Heart left ventricle (tissue), 16 donors: ENCODE data around the gene FAM240B. TPM values are rescaled to one million over a fixed set of nuclear protein-coding genes. Genes with fewer than 3 reads are reported as not detected.

Source experiments
- ATAC-seq, 4 donors: fragments of 200-7000 bp; cut with Tn5 transposase; one replicate each; pipeline ENCODE4 v1.9.1; 2020 to 2022; ENCODE audit warnings: moderate library complexity in 4 of 4, mild to moderate bottlenecking in 3 of 4, moderate number of reproducible peaks in 1 of 4
- DNase-seq, 5 donors: peaks; one replicate each; pipeline ENCODE4 v3.0.0-alpha.2; 2020
- H3K27ac ChIP-seq, 12 donors: fragments of 200-600 bp; sonication (generic) in 4 of 12; one replicate each; pipeline versions ENCODE4 v1.5.0 to v1.8.0; 2016 to 2022; ENCODE audit warnings: mild to moderate bottlenecking in 2 of 12
- H3K27me3 ChIP-seq, 9 donors: fragments of 200-600 bp; sonication (generic) in 2 of 9; one replicate each; pipeline versions ENCODE4 v1.5.1 to v1.8.0; 2016 to 2022; ENCODE audit warnings: mild to moderate bottlenecking in 3 of 9
- H3K36me3 ChIP-seq, 9 donors: fragments of 200-600 bp; sonication (generic) in 2 of 9; one replicate each; pipeline versions ENCODE4 v1.5.0 to v1.8.0; 2018 to 2022; ENCODE audit warnings: mild to moderate bottlenecking in 2 of 9
- H3K4me1 ChIP-seq, 12 donors: fragments of 200-600 bp; sonication (generic) in 4 of 12; one replicate each; pipeline versions ENCODE4 v1.5.0 to v1.8.0; 2016 to 2022; ENCODE audit warnings: mild to moderate bottlenecking in 3 of 12
- H3K4me3 ChIP-seq, 12 donors: fragments of 200-600 bp; sonication (generic) in 4 of 12; one replicate each; pipeline versions ENCODE4 v1.5.0 to v1.8.0; 2017 to 2022; ENCODE audit warnings: mild to moderate bottlenecking in 9 of 12, moderate library complexity in 4 of 12
- H3K9me3 ChIP-seq, 12 donors: fragments of 200-600 bp; sonication (generic) in 4 of 12; one replicate each; pipeline versions ENCODE4 v1.5.0 to v1.8.0; 2016 to 2022; ENCODE audit warnings: mild to moderate bottlenecking in 1 of 12
- POLR2A ChIP-seq, 2 donors: fragments of 450-650 bp; IDR thresholded peaks; one replicate each; pipeline ENCODE4 v1.6.1; 2017; ENCODE audit warnings: antibody characterized with exemption in 2 of 2, mild to moderate bottlenecking in 2 of 2, moderate library complexity in 2 of 2
- WGBS, 4 donors: extraction: QIAGEN DNeasy Blood & Tissue Kit in 2 of 4; methylation state at CpG; one replicate each; pipeline versions ENCODE4 v1.1.5 to v1.1.7; 2013 to 2018; 5-methylcytosine and 5-hydroxymethylcytosine counted together
- intact Hi-C, 10 donors: fragments of 100-400 bp; cut with DNase I; formaldehyde crosslinking; loops; one replicate each; pipeline versions ENCODE4 v1.11.1 to v1.14.2; 2022
- polyA plus RNA-seq, 2 donors: library from polyadenylated mRNA; stranded (reverse); fragments of 200-250 nt; gene quantifications; one replicate each; pipeline ENCODE4 v1.2.3, GENCODE V29; 2013
- total RNA-seq, 9 donors: library from RNA; depleted of rRNA in 2 of 9; stranded (reverse); fragments of >200 nt in 2 of 9; fragmentation: NEBNext Ultra II Directional in 3 of 9; extraction: Animal tissue kit (Norgen Biotek cat#: 25700) in 3 of 9; gene quantifications; one replicate each; pipeline versions ENCODE4 v1.1.0 to v1.2.4, GENCODE V29; 2016 to 2023
- TF ChIP-seq, protein P1 (sequence below), 12 donors: fragments of 200-600 bp; sonication (generic) in 4 of 12; IDR thresholded peaks; one replicate each; pipeline versions ENCODE4 v1.5.0 to v1.8.0; 2018 to 2022; ENCODE audit warnings: antibody characterized with exemption in 12 of 12, mild to moderate bottlenecking in 5 of 12
- donor health status: ischemic (EF 13 %, LVEDD 7.1; RV severe dilation, severe dysfunction).
- donor health status: healthy with polysubstance abuse.
- donor health status: DM: no; HTN: yes; CAD: no.
- donor health status: DM: no; HTN: no; CAD: no.
- donor health status: ischemic (EF 25% LVEDD 6.9; RV normal size, moderate dysfunction).
- donor health status: ischemic (EF 25% LVEDD 5.7; RV mildly dilated, moderate dysfunction).
- donor health status: healthy.
- donor health status: DM: yes; HTN: yes; CAD: no.
- donor health status: ischemic (EF 35%, LVEDD 5.7; RV mildly dilated, moderate dysfunction).
- donor health status: nonischemic (EF 11% LVEDD 7.7; RV severe dilation, severe dysfunction).
- donor health status: DM: yes; HTN: yes; CAD: no.
- donor health status: PGD.
- donor health status: ischemic (EF 29% LVEDD 5.4; RV normal size, mild dysfunction).
- donor health status: nonischemic (EF 23%, LVEDD 6.1; RV moderate dilation, normal function).

FAM240B gene
- total and polyA plus RNA-seq, 11 donors: not detected

DNA sequence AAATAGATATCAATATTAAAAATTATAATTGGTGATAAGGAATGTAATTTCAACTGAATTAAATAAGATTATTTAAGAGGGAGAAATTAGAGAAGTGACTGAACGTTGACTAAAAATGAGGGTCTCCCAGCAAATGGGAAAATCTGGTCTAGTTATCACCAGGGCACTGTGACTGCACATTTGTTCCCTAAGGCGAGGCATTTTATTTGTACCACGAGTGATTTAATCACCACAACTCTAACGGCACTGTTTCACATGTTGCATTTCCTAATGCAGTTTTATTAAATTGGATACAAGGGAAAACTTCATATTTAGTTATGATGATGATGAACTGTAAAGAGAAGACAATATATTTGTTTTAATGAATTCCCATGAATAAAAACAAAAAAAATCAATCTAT is 26.4 kb upstream of the FAM240B start:
- H3K4me1 ChIP-seq: no peaks in the 10 kb centered on the region
- no peak for ATAC-seq
- no peaks in the 10 kb centered on the region for H3K27me3 ChIP-seq
- TF ChIP-seq POLR2A (IDR thresholded peaks at IDR 0.05): no peak
- TF ChIP-seq, protein P1, sequence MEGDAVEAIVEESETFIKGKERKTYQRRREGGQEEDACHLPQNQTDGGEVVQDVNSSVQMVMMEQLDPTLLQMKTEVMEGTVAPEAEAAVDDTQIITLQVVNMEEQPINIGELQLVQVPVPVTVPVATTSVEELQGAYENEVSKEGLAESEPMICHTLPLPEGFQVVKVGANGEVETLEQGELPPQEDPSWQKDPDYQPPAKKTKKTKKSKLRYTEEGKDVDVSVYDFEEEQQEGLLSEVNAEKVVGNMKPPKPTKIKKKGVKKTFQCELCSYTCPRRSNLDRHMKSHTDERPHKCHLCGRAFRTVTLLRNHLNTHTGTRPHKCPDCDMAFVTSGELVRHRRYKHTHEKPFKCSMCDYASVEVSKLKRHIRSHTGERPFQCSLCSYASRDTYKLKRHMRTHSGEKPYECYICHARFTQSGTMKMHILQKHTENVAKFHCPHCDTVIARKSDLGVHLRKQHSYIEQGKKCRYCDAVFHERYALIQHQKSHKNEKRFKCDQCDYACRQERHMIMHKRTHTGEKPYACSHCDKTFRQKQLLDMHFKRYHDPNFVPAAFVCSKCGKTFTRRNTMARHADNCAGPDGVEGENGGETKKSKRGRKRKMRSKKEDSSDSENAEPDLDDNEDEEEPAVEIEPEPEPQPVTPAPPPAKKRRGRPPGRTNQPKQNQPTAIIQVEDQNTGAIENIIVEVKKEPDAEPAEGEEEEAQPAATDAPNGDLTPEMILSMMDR (IDR thresholded peaks at IDR 0.05): no peak
- no peaks in the 10 kb centered on the region for H3K36me3 ChIP-seq
- H3K27ac ChIP-seq: no peak overlapping the region
- H3K4me3 ChIP-seq: no peak overlapping the region
- intact Hi-C loops: loop anchor here in 2 of 10 donors (5.0 to 10.0 kb wide), 2 partner anchors 44 to 52 kb away; no protein-coding TSS in a partner anchor
- no peaks in the 10 kb centered on the region for H3K9me3 ChIP-seq
- WGBS, 4 donors: 76 to 89% (median 87%) methylated on average over 4 of the region's 4 CpGs
- DNase-seq: no peak

DNA sequence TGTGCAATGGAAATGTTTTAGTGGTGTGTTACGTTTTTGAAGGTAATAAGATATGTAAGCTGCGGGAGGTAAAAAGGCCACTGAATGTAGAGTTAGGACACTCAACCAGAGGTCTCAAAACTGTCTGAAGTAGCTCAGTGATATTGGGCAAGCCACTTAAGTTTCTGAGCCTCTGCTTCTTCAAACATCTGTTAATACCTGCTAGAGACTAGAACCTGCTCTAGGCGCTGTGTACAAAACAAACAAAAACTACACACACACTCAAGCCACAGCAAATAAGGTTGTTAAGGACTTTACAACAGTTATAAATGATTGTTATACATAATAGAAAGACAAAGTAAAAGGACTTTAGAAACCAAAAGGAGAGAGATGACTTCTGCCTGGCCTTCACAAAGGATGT is 24.6 kb upstream of the FAM240B start:
- WGBS, 4 donors: 90 to 98% (median 94%) methylated on average over 3 of the region's 3 CpGs
- Histone ChIP-seq H3K27ac (no peak overlapping the region), H3K36me3 (no peaks in the 10 kb centered on the region), H3K4me3 (no peak overlapping the region), H3K27me3 (no peaks in the 10 kb centered on the region), H3K4me1 (no peaks in the 10 kb centered on the region), H3K9me3 (no peaks in the 10 kb centered on the region)
- intact Hi-C loops: loop anchor here in 1 of 10 donors (10.0 kb wide), 1 partner anchor 50 kb away; no protein-coding TSS in a partner anchor
- DNase-seq (no peak), ATAC-seq (no peak)
- no peak for TF ChIP-seq POLR2A (IDR thresholded peaks at IDR 0.05)
- TF ChIP-seq, protein P1 (IDR thresholded peaks at IDR 0.05): no peak

DNA sequence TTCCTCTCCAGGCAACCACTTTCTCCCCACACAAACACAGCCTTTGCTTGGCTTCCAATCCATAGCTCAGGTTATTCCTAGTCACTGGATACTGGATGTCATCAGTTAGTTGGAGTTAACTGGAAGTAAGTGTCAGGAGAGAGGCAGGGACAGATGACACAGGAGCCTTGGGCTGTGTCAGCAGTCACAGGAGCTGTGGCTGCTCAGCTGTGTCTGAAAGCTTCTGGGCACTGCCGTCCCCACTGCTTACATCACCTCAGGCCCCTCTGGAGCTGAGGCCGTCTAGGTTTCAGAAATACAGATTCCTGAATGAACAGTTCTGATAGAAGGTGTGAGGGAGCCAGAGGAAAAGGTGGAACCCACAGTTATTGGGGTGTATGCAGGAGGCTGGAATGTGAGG is 17.3 kb upstream of the FAM240B start:
- Histone ChIP-seq H3K4me3 (no peak overlapping the region), H3K27me3 (no peaks in the 10 kb centered on the region)

DNA sequence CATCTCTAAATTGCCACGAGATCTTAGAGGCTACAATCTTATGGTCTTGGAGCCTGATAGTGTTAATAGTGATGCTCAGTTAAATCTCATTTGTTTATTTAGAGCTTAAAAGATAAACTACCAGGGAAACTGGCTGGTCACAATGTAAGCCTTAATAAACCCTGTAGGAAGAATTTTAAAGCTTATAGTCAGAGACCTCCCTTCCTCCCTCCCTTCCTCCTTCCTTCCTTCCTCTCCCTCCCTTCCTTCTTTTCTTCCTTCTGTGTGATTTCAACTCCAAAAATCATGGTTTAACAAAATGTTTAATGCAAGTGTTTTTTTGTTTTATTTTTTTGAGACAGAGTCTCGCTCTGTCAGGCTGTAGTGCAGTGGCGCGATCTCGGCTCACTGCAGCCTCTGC is 14.9 kb upstream of the FAM240B start:
- DNase-seq: no peak
- Histone ChIP-seq H3K4me1 (no peaks in the 10 kb centered on the region), H3K27ac (no peak overlapping the region), H3K4me3 (no peak overlapping the region), H3K36me3 (no peaks in the 10 kb centered on the region), H3K27me3 (no peaks in the 10 kb centered on the region), H3K9me3 (no peaks in the 10 kb centered on the region)
- intact Hi-C loops: loop anchor here in 2 of 10 donors (5.0 to 10.0 kb wide), 2 partner anchors 38 to 50 kb away; no protein-coding TSS in a partner anchor
- WGBS, 4 donors: 92 to 96% (median 94%) methylated on average over 5 of the region's 5 CpGs
- TF ChIP-seq, protein P1 (IDR thresholded peaks at IDR 0.05): no peak
- no peak for TF ChIP-seq POLR2A (IDR thresholded peaks at IDR 0.05)
- ATAC-seq: no peak

More for the DNA sequence above, 17.3 kb upstream of the FAM240B start:
- WGBS, 4 donors: 67 to 77% (median 73%) methylated on average over 2 of the region's 2 CpGs
- H3K4me1 ChIP-seq: no peaks in the 10 kb centered on the region
- ATAC-seq (no peak), DNase-seq (no peak)
- TF ChIP-seq POLR2A (IDR thresholded peaks at IDR 0.05): no peak
- TF ChIP-seq, protein P1 (IDR thresholded peaks at IDR 0.05): no peak
- intact Hi-C loops: loop anchor here in 3 of 10 donors (1.0 to 10.0 kb wide), 3 partner anchors 17 to 52 kb away; partner anchors contain the start of gene FAM240B (in 1 of the 3)
- no peaks in the 10 kb centered on the region for H3K9me3 ChIP-seq
- no peaks in the 10 kb centered on the region for H3K36me3 ChIP-seq
- no peak overlapping the region for H3K27ac ChIP-seq
